Activated T-helper 9 cell treated with anti-CD3 and anti-CD28 coated beads, Interleukin-2, amount 50 U/mL, for 16 hours (primary cell): ENCODE results near the gene SLC16A3.

Experiments
- DNase-seq: peaks from one replicate; pipeline ENCODE4 v3.0.0-alpha.2; 2020; ENCODE audit warnings: low read depth

The SLC16A3 gene

DNA sequence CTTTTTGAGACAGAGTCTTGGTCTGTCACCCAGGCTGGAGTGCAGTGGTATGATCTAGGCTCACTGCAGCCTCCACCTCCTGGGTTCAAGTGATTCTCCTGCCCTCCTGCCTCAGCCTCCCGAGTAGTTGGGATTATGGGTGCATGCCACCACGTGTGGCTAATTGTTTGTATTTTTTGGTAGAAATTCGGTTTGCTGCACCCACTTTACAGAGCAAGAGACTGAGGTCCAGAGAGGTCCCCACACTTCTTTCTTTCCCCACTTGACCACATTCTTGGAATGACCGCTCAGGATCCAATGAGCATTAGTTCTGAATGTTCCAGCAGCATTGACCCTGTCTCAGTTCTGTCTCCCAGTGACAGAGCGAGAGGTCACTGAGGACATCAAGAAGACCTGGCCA lies 5.3 kb upstream of the SLC16A3 start:
- DNase-seq, result no peak

- DNase-seq, result no peak
Measured at GRCh38 chr17:82224666-82225065, 4.2 kb upstream of the SLC16A3 start.

DNA sequence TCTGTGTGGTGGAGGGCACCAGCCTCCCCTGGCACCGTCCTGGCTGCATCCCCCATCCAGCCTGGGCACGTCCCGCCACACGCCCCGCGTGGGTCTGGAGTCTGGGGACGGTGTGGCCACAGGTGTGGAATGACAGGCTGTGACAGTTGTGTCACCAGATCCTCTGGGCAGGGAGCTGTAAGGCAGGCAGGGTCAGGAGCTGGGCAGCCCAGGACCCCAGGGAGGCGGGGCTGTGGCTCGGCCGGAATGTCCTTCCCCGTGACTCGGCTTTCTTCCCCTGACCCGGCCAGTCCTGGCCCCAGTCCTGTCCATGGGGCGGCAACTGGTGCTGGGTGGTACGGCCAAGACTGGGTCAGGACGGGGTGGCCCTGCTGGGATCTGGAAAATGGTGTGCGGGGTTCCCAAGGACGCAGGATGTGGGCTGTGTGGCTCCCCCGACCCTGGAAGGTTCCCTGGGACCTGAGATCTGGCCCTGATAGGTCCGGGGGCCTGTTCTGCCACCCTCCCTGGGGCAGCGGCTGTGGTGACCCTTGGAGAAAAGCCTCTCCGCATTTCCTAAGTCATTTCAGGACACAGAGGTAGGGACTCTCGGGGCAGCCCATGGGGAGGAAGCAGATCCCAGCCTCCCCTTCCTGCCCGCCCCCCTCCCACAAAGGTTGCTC lies 3.3 kb upstream of the SLC16A3 start:
- DNase-seq, result no peak

DNA sequence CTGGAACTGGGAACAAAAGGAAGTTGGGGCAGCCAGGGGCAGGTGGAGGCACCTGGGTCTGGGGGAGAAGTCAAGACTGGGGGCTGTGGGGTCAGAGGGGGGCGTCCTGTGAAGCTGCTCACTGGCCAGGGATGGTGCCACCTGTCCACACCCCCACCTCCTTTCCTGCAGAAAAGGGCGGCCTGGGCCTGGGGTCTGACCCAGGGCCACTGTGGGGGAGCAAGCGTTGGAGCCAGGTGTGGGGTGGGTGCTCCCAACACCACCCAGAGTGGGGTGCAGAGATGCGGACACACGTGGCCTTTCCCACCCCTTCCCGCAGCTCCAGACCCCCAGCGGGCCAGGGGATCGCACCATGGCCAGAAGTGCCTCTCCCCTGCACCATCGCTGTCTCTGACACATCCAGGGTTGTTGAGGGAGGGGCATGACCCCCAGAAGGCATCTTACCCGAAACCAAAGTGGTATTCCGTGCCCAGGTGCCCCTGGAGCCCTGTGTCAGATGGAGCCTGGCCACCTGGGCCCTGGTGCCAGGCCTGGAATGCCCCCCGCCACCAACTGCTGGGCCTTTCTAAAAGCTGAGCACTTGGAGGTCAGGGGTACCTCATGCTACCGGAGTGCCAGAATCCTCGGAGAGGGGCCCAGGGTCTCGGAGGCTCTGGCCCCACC lies 2.6 kb upstream of the SLC16A3 start:
- DNase-seq, result no peak

GRCh38 chr17:82226809-82227628 lies 1.8 kb upstream of the SLC16A3 start:
- no peak for DNase-seq

GRCh38 chr17:82227629-82228277 lies 1.1 kb upstream of the SLC16A3 start:
- no peak for DNase-seq

DNA sequence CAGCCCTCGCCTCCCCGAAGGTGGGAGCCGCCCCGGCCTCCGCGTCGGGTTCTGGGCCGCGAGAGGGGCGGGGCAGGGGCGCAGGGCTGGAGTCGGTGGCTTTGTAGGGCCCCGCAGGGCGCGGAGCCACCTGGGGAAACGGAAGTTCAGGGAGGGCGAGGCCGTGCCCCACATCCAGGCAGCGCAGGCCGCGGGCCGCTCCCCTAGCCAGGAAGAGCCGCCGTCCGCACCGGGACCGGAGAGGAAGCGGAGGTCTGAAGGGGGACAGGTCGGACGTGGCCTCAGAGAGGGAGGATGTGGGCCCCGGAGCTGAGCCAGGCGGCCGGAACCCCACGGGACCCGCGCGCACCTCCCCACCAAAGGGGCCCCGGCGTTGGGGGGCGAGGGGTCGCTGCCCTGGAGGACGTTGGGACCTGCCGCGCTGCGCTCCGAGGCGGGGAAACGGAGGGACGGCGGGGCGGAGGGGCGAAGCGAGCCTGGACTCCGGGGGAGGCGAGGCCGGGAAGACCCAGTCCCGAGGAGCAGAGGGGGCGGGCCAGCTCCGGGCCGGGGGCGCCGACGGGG lies 482 bp upstream of the SLC16A3 start:
- peak; percentile 49 for DNase-seq

GRCh38 chr17:82229698-82230608 lies 1.1 kb downstream of the SLC16A3 start:
- DNase-seq, result no peak

DNA sequence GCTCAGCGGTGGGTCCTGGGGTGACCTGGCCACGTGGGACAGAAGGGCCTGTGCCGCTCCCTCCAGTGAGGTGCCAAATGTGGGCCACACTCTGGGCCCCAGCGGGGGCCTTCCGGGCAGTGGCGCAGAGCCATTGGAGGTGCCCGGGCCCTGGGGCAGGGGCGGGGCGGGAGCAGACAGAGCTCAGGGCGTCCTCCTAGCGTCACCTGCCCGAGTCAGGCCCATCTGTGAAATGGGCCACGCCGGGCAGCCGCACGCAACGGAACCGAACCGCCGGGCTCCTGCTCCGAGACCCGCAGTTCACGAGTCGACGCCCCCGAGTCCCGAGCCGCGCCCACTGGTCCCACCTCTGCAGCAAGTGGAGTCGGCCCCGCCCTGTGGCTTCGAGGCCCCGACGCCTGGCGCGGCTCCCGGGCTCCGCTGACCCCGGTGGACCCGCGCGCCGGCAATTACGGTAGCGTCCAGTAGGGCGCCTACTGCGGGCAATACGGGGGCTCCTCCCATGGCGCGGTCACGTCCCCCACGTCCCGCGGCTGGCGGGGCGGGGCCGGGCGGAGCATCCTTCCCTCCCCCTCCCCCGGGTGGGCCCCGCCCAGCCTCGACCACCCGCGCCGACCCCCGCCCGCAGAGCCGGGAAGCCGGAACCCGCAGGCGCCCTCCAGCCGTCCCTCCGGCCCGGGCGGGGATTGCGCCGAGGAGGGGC lies 1.9 kb downstream of the SLC16A3 start:
- peak; percentile 44 for DNase-seq

- no peak for DNase-seq
Measured at GRCh38 chr17:82231312-82231561, 2.4 kb downstream of the SLC16A3 start.

- no peak for DNase-seq
Measured at GRCh38 chr17:82231562-82232321, 2.9 kb downstream of the SLC16A3 start.

- no peak for DNase-seq
Measured at GRCh38 chr17:82232322-82232820, 3.5 kb downstream of the SLC16A3 start.

DNA sequence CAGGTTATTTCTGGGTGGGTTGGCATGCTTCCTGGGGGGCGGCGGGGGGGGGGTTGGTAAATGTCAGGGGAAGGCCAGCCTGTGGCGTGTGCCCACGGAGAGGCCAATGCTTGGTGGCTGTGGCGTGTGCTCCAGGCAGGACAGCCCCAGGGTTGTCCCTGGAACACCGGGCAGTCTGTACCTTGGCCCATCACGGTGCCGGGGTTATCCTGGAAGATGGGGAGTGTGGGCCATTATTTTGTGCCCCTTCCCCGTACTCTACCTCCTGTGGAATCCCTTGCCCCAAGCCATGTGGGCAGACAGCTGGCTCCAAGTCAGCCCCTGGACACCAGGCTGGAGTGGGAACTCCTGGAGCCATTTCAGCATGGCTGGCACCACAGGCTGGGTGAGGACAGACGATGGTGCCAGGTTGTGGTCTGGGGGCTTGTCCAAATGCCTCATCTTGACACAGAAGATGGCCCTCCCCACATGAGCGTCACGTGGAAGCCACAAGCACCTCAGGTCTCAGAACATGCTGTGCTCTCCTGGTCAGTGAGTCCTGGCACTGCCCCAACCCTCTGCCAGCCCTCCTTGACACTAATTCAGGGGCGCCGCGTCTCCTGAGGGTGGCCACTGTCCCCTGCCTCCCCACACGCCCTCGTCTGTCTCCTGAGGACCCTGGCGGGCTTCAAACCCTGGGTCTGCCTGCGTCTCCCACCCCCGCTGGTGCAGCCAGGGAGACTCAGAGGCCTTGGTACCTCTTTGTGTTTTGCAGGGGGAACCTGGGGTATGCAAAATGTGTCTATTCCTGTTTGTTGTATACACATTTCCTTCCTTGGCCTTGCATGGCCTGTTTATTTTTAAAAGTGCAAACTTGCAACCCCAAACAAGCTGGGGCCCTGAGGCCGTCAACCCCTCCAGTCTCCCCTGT lies 4.3 kb downstream of the SLC16A3 start:
- no peak for DNase-seq

- DNase-seq, result no peak
Measured at GRCh38 chr17:82234211-82235055, 5.6 kb downstream of the SLC16A3 start.

GRCh38 chr17:82235056-82235774 lies 6.4 kb downstream of the SLC16A3 start:
- no peak for DNase-seq

- no peak for DNase-seq
Measured at GRCh38 chr17:82235775-82236141, 6.9 kb downstream of the SLC16A3 start.
